NT2/D1 (cell line): Measurements from ENCODE around the gene QPRT.
"Not testable (repeated sequence)": the region's sequence is repeated elsewhere in the genome, so short reads cannot be mapped to it uniquely, and the experiment has no call there.

Experiments
- DNase-seq: peaks from one replicate; pipeline ENCODE4 v3.0.0-alpha.2; 2011; ENCODE audit warnings: low read depth, low spot score
- H3K27me3 ChIP-seq: 2 replicates; pipeline ENCODE4 v1.6.0; 2011; ENCODE audit warnings: mild to moderate bottlenecking; ENCODE audit not compliant: insufficient read length, insufficient read depth
- H3K36me3 ChIP-seq: 2 replicates; pipeline ENCODE4 v1.6.1; 2011; ENCODE audit warnings: mild to moderate bottlenecking, low read length, mixed read lengths; ENCODE audit not compliant: insufficient read depth, insufficient read length
- H3K4me1 ChIP-seq: 2 replicates; pipeline ENCODE4 v1.5.1; 2011; ENCODE audit not compliant: insufficient read depth, insufficient read length
- H3K4me3 ChIP-seq: 2 replicates; pipeline ENCODE4 v1.5.1; 2011; ENCODE audit warnings: low read depth; ENCODE audit not compliant: insufficient read length
- H3K9ac ChIP-seq: 2 replicates; pipeline ENCODE4 v1.6.0; 2011; ENCODE audit warnings: low read depth; ENCODE audit not compliant: insufficient read length
- H3K9me3 ChIP-seq: 2 replicates; pipeline ENCODE4 v1.5.1; 2011; ENCODE audit warnings: mild to moderate bottlenecking, low read length; ENCODE audit not compliant: insufficient read depth
- SUZ12 ChIP-seq: IDR thresholded peaks from 2 replicates; pipeline ENCODE4 v1.6.1; 2011; ENCODE audit not compliant: insufficient read length, insufficient read depth; ENCODE audit errors: extremely low read depth
- YY1 ChIP-seq: IDR thresholded peaks from 2 replicates; pipeline ENCODE4 v1.6.1; 2011; ENCODE audit not compliant: insufficient read length, insufficient read depth
- ZNF274 ChIP-seq: IDR thresholded peaks from 2 replicates; pipeline ENCODE4 v1.6.1; 2011; ENCODE audit warnings: mild to moderate bottlenecking, low read depth, low read length

Gene QPRT

DNA sequence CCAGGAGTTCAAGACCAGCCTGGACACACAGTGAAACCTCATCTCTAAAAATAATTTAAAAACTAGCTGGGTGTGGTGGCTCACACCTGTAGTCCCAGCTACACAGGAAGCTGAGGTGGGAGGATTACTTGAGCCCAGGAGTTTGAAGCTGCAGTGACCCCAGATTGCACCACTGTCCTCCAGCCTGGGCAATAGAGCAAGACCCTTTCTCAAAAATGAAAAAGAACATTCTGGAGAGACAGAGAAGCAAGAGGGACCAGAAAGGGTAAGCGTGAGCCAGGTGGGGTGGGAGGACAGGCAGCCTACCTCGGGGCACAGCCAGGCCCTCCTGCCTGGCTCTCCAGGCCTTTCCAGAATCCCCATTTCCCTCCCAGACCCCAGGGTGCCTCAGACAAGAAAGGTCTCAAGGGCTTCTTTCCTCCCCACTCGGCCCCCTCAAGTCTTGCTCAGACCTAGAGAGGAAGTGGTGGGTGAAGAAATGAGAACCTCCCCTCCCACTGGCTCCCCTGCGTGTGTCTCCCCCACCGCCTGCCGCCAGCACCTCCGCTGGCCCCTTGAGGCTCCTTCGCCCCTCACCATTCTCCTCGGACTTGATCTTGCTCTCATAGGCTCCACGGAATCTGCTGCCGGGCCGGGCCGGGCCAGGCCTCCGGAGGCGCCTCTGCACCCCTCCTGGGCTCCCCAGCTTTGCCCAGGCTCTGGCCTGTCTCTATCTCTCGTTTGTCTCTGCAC is 66.3 kb downstream of the QPRT start:
- no peaks in the 10 kb centered on the region for H3K27me3 ChIP-seq
- H3K9me3 ChIP-seq = peaks cover 27% of the 10 kb centered on the region; the same call in 1 of the 2 replicates
- DNase-seq = no peak
- TF ChIP-seq ZNF274 = no peak
- TF ChIP-seq YY1 = no peak
- no peak for TF ChIP-seq SUZ12
- peaks cover 10% of the 10 kb centered on the region for H3K4me1 ChIP-seq
- H3K4me3 ChIP-seq = no peak overlapping the region
- H3K9ac ChIP-seq = no peak overlapping the region
- peaks cover 8% of the 10 kb centered on the region for H3K36me3 ChIP-seq

DNA sequence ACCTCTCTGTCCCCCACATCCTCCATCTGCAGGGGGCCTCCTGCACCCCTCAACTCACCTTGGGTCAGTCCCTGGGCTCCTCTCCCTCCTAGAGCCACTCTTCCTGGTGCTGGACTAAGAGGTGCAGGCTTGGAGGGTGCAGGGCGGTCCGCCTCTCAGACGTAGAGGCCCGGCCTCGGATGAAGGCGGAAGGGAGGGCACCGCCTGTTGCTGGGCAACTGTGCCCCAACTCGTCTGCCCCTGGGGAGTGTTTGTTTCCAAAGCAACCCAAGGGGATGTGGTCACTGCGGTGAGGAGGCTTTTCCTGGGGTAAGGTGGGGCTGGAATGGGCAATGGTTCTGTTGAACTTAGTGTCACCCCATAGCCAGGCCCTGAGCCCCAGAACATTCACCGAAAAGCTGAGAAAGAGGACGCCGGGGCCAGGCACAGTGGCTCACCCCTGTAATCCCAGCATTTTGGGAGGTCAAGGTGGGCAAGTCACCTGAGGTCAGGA is 66.9 kb downstream of the QPRT start, which contains the start of gene C16orf54:
C16orf54 (minus strand) TSS at position 138 of the 493 bp plus-strand sequence. CDS start 1,039 bp downstream, outside the sequence.
- DNase-seq = no peak
- TF ChIP-seq YY1 (no peak), SUZ12 (no peak), ZNF274 (no peak)
- Histone ChIP-seq H3K36me3 (peaks cover 8% of the 10 kb centered on the region), H3K27me3 (no peaks in the 10 kb centered on the region), H3K9me3 (peaks cover 27% of the 10 kb centered on the region; the same call in 1 of the 2 replicates), H3K4me1 (peaks cover 10% of the 10 kb centered on the region), H3K9ac (peak within 1 kb of the TSS; percentile 32), H3K4me3 (no peak within 1 kb of the TSS)

DNA sequence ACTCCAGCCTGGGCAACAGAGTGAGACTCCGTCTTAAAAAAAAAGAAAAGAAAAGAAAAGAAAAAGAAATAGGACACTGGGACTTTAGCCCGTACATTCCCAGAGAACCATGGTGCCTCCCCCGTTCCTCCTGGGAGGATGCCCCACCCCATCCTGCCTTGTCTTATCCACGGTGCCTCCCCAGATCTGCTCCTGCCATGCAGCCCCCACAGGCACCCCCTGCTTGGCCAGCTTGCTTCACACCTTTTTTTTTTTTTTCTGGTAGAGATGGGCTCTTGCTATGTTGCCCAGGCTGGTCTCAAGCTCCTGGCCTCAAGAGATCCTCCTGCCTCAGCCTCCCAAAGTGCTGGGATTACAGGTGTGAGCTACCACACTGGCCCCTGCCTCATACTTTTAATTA is 67.5 kb downstream of the QPRT start:
- DNase-seq, H3K36me3 ChIP-seq, H3K9ac ChIP-seq, H3K4me3 ChIP-seq, H3K27me3 ChIP-seq: not testable (repeated sequence)
- peaks cover 27% of the 10 kb centered on the region; the same call in 1 of the 2 replicates for H3K9me3 ChIP-seq
- H3K4me1 ChIP-seq = peaks cover 10% of the 10 kb centered on the region
